ENCODE data around the gene CKAP5. TPM values are rescaled to one million over a fixed set of nuclear protein-coding genes. Genes with fewer than 3 reads are reported as not detected.
A peak's percentile ranks its signal among the peaks of the same experiment; 100 is the strongest.

CKAP5 gene
- 205 TPM for total RNA-seq

GRCh38 chr11:46845740-46846509 lies at the start of gene CKAP5:
TSS of gene CKAP5 (minus strand) at chr11:46846280. CDS start at chr11:46821231, 25,049 bp downstream.

GRCh38 chr11:46719048-46719542 lies 127.0 kb downstream of the CKAP5 start, which contains the start of gene F2:
TSS of gene F2 (plus strand) at chr11:46719213. CDS start at chr11:46719236, 23 bp downstream.

GRCh38 chr11:46700241-46701077 lies 145.6 kb downstream of the CKAP5 start, which contains the start of the genes ARHGAP1 and ZNF408:
TSS of gene ARHGAP1 (minus strand) at chr11:46700619. CDS start at chr11:46696107, 4,512 bp downstream.
TSS of gene ZNF408 (plus strand) at chr11:46701031. CDS start at chr11:46701048, 17 bp downstream.

Small RNAs within 50 kb of the gene (small RNA-seq; reads per million reads assigned to genes)
- gene MIR5582 (ENCODE audit: low replicate concordance) (not detected), gene RF00573 (ENCODE audit: low replicate concordance) (not detected), gene SNORD67 (ENCODE audit: low replicate concordance) (192 reads per million, percentile 96 among the genes with 10 or more reads in this experiment)

Other genes with a start within 250 kb of the CKAP5 start
- 5.3 TPM for gene HARBI1, start 229.1 kb downstream of the CKAP5 start, total RNA-seq
- 69.2 TPM for gene ATG13, start 228.7 kb downstream of the CKAP5 start, total RNA-seq
- gene ARHGAP1, start 145.7 kb downstream of the CKAP5 start, total RNA-seq, result 36.0 TPM
- gene ZNF408, start 145.2 kb downstream of the CKAP5 start, total RNA-seq, result 5.9 TPM
- gene F2, start 127.1 kb downstream of the CKAP5 start, total RNA-seq, result 0.63 TPM
- gene LRP4, start 72.3 kb upstream of the CKAP5 start, total RNA-seq, result 13.8 TPM
- gene CSTPP1, start 90.5 kb upstream of the CKAP5 start, total RNA-seq, result 109 TPM

Data from parietal lobe (tissue), 2 donors.